GM10266 (cell line): ENCODE results near the gene NKD2.
"Not testable (repeated sequence)": the region's sequence is repeated elsewhere in the genome, so short reads cannot be mapped to it uniquely, and the experiment has no call there.

Source experiments
- DNase-seq: peaks from one replicate; pipeline ENCODE4 v3.0.0; 2012; ENCODE audit errors: extremely low spot score
- TF ChIP-seq, protein P1 (sequence below): IDR thresholded peaks from 2 replicates; pipeline ENCODE4 v1.5.1; 2012; ENCODE audit warnings: mild to moderate bottlenecking, low read depth; ENCODE audit not compliant: control insufficient read depth, insufficient read depth; ENCODE audit errors: missing control alignments

NKD2 gene

DNA sequence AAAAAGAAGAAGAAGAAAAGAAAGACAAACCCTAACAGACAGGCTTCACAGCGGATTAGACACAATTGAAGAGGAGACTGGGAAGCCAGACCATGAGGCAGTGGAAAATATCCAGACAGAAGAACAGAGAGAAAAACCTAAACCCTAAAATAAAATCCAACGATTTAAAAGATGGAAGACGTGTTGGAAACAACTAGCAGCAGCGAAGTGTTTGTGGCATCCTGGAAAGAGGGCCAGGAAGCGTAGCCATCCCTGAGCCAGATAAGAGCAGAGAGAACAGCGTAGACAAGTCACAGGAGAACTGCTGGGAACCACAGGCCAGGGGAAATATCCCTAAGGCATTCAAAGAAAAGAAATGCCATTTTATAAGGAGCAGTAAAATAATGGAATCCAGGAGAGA is 39.7 kb upstream of the NKD2 start:
- TF ChIP-seq, protein P1, sequence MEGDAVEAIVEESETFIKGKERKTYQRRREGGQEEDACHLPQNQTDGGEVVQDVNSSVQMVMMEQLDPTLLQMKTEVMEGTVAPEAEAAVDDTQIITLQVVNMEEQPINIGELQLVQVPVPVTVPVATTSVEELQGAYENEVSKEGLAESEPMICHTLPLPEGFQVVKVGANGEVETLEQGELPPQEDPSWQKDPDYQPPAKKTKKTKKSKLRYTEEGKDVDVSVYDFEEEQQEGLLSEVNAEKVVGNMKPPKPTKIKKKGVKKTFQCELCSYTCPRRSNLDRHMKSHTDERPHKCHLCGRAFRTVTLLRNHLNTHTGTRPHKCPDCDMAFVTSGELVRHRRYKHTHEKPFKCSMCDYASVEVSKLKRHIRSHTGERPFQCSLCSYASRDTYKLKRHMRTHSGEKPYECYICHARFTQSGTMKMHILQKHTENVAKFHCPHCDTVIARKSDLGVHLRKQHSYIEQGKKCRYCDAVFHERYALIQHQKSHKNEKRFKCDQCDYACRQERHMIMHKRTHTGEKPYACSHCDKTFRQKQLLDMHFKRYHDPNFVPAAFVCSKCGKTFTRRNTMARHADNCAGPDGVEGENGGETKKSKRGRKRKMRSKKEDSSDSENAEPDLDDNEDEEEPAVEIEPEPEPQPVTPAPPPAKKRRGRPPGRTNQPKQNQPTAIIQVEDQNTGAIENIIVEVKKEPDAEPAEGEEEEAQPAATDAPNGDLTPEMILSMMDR = no peak
- no peak for DNase-seq

DNA sequence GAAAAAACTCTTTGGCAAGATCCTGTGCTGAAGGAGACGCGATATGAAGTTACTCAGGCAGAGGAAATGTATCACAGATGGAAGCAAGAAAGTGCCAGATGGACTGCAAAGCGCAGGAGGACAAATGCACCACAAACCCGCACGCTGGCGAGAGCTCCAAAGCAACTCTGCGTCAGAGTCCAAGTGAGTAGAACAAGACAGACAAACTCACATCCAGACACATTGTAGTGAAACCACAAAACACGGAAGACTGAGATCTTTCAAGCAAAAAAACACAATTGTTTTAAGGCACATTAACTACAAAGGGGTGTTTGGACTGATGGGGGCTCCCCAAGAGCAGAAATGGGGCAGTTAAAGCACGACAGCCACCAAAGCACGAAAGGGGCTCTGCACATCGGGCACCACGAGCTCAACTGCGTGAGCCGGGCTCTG is 39.2 kb upstream of the NKD2 start:
- TF ChIP-seq, protein P1 = no peak
- DNase-seq = no peak

DNA sequence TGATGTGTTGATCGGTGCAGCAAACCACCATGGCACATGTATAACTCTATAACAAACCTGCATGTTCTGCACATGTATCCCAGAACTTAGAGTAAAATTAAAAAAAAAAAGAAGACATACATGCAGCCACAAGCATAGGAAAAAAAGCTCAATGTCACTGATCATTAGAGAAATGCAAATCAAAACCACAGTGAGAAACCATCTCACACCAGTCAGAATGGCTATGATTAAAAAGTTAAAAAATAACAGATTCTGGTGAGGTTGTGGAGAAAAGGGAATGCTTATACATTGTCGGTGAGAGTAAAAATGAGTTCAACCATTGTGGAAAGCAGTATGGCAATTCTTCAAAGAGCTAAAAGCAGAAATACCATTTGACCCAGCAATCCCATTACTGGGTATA is 36.0 kb upstream of the NKD2 start:
- DNase-seq = not testable (repeated sequence)

DNA sequence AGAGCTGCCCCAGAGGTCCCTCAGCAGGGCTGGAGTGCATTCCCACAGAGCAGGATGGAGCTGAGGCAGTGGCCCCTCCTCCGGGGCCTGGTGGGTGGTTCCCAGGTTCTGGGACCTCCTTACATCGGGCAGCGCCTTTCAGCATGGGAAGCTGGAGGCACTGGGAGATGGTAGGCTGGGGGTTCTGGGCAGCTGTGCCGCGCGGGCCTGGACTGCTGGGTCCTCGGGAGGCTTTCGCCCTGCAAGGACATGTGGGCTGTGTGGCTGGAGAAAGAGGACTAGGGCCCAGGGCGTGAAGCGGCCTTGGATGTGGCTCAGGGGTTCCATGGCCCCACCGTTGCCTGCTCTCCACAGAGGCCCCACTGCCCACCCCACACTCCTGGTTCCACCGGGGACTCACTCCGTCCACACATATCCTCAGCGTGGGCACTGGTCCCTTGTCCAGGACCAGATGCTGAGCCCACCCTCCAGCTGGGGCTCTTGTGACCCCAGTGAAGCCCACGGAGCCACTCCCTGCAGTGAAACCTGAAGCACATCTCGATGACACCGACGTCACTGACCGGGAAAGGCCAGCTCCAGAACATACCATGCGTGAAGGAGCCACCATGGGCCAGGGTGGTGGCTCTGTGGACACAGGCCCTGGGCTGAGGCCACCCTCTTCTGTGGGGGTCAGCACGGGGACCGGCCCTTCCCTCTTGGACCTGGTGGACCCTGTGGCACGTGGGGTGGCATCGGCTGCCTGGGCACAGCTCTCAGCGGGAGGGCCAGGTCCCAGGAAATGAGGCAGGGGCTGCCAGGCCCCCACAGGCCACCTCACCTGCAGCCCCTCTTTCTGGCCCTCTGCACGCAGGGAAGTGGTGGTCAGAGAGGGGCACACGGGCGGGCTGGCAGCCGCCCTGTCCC is 31.5 kb upstream of the NKD2 start:
- TF ChIP-seq, protein P1 = no peak
- DNase-seq = no peak

DNA sequence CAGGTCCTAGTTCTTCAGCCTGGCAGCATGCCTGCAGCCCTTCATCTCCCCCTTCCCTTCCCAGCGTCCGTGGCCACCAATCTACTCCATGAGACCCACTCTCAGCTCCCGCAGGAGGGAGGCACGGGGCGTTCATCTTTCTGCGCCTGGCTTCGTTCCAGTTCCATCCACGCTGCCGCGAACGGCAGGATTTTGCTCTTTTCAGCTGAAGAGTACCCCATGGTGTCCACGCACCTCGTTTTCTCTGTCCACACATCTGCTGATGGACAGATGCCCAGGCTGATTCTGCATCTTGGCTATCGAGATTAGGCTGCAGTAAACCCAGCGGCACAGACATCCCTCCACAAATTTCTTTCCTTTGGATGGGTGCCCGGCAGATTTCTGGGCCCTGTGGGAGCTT is 30.5 kb upstream of the NKD2 start:
- DNase-seq = no peak
- TF ChIP-seq, protein P1 = no peak

DNA sequence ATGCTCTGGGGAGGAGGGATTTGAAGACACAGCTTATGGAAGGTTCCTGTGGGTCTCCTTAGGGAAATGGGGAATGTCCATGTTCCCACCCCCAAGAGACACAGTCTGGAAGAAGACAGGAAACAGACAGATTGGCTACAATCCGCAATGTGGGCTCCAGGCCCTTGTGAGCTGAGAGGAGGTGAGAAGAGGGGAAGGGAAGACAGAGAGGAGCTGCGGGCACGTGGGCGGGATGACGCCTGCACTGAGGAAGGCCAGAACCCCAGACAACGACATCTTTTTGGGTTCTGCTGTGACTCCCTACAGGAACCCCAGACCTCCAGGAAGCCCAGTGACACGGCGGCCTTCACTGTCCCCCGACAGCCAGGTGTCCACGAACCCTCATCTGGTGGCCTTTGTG is 29.9 kb upstream of the NKD2 start:
- DNase-seq = no peak
- TF ChIP-seq, protein P1 = no peak

DNA sequence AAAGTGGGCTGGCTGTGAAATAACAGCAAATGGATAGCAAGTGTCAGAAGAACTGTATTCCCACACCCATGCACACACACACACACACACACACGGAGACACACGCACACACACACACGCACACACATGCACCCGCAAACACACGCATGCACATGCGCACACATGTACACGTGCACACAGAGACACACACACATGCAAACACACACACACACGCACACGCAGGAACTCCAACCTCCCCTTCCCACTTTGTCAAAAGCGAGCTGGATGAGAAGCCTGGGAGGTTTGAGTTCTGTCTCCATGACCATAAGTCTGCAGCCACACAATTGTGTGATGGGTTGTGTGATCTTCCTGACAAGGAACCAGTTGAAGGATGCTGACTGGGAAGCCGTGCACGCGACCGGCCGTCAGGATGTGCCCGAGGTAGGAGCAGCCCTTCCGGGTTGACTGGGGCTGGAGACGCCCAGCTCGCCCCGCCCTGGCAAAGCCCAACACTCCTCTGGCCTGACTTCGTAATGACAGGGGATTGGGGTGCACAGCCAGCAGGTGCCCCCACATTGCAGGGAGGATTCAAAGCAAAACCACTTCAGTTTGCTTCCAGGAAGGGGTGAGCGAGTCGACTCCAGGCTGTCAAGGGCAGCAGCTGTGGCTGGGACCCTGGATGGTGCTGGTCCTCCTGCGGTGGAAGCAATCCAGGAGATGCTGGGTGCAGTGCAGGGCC is 29.3 kb upstream of the NKD2 start:
- DNase-seq = no peak
- TF ChIP-seq, protein P1 = no peak
